Measurements from ENCODE around the gene KSR2.

DNA sequence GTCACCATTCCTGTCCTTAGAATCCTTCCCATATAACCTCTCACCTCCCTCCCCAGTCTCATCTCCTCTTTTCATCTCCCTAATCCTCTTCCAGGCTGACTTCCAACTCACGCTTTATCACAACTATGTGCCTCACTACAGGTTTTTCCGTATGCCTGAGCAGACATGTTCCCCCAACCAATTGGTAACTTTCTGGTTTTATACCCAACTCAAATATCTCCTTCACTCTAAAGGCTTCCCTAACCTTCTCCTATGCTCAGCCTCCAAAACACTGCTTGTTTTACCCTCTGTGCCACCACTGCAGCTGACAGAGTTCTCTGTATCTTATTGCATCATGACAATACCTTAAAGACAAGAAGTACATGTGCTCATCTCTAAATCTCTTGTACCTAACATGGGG lies 139.7 kb downstream of the KSR2 start:
- no peak for TF ChIP-seq POLR2AphosphoS5 (IDR thresholded peaks at IDR 0.05; ENCODE audit: low read depth, low read length)
- TF ChIP-seq POLR2A (IDR thresholded peaks at IDR 0.05; ENCODE audit: low read depth, low read length): no peak
- no peak for TF ChIP-seq TAF1 (IDR thresholded peaks at IDR 0.05; ENCODE audit: borderline replicate concordance, low read depth, low read length)

All from GM12892 (cell line).